ENCODE measurements around the gene HMGCLL1. TPM values are rescaled to one million over a fixed set of nuclear protein-coding genes. Genes with fewer than 3 reads are reported as not detected.

HMGCLL1 gene
- total RNA-seq, 1 experiment from 2014 or later: 0.11 TPM

DNA sequence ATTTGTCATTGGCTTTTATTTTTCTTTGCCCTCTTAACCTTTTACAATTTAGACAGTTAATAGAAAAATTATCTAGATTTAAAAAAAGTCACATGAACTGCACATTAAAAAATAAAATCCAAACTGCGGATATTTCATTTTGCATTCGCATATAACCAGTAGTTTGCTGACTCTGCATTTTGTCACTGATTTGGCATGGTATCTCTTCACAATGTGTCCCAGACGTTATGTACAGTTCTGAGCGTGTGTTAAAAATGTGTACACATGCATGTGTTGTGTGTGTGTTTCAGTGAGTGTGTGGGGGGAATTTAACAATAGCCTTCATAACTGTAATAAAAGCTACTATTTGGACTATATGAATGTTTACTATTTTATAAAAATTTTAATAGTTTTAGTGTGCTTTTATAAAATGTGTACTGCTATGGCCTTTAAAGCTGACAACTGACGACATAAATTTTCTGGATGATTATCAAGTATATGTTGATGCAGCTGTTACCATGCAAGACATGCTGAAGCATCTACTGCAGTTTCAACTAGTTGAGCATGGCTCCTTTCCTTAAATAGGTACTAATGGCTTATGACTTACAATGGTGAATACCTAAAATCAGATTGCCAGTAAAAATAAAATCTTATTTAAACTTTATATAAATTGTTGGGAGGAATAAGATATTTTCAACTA, 67.7 kb downstream of the HMGCLL1 start:
- Mint-ChIP-seq H3K4me1 (no peaks in the 10 kb centered on the region), H3K4me3 (no peak overlapping the region), H3K27me3 (ENCODE audit: low read depth) (no peaks in the 10 kb centered on the region), H3K27ac (no peak overlapping the region), H3K36me3 (no peaks in the 10 kb centered on the region), H3K9me3 (no peaks in the 10 kb centered on the region)
- ATAC-seq (no peak), DNase-seq (ENCODE audit: low spot score) (no peak)
- POLR2A ChIA-PET: no interaction called here
- CTCF ChIA-PET: no interaction called here
- TF ChIP-seq GRHL2 (CRISPR knock-in tag; IDR thresholded peaks at IDR 0.05; ENCODE audit: insufficient replicate concordance, severe bottlenecking) (no peak), ZNF263 (CRISPR knock-in tag; IDR thresholded peaks at IDR 0.05; ENCODE audit: low read depth) (no peak), EMX1 (CRISPR knock-in tag; IDR thresholded peaks at IDR 0.05) (no peak), ZNF121 (CRISPR knock-in tag; IDR thresholded peaks at IDR 0.05) (no peak), ZNF423 (CRISPR knock-in tag; IDR thresholded peaks at IDR 0.05) (no peak), TP53 (CRISPR knock-in tag; IDR thresholded peaks at IDR 0.05) (no peak), SMAD4 (CRISPR knock-in tag; IDR thresholded peaks at IDR 0.05) (no peak), GABPB1 (CRISPR knock-in tag; IDR thresholded peaks at IDR 0.05) (no peak), FOXJ3 (CRISPR knock-in tag; IDR thresholded peaks at IDR 0.05; ENCODE audit: borderline replicate concordance) (no peak)
- TF ChIP-seq, protein P1, sequence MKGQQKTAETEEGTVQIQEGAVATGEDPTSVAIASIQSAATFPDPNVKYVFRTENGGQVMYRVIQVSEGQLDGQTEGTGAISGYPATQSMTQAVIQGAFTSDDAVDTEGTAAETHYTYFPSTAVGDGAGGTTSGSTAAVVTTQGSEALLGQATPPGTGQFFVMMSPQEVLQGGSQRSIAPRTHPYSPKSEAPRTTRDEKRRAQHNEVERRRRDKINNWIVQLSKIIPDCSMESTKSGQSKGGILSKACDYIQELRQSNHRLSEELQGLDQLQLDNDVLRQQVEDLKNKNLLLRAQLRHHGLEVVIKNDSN (CRISPR knock-in tag; IDR thresholded peaks at IDR 0.05): no peak
- TF ChIP-seq, protein P2, sequence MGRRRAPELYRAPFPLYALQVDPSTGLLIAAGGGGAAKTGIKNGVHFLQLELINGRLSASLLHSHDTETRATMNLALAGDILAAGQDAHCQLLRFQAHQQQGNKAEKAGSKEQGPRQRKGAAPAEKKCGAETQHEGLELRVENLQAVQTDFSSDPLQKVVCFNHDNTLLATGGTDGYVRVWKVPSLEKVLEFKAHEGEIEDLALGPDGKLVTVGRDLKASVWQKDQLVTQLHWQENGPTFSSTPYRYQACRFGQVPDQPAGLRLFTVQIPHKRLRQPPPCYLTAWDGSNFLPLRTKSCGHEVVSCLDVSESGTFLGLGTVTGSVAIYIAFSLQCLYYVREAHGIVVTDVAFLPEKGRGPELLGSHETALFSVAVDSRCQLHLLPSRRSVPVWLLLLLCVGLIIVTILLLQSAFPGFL (CRISPR knock-in tag; IDR thresholded peaks at IDR 0.05; ENCODE audit: borderline replicate concordance): no peak
- TF ChIP-seq, protein P3, sequence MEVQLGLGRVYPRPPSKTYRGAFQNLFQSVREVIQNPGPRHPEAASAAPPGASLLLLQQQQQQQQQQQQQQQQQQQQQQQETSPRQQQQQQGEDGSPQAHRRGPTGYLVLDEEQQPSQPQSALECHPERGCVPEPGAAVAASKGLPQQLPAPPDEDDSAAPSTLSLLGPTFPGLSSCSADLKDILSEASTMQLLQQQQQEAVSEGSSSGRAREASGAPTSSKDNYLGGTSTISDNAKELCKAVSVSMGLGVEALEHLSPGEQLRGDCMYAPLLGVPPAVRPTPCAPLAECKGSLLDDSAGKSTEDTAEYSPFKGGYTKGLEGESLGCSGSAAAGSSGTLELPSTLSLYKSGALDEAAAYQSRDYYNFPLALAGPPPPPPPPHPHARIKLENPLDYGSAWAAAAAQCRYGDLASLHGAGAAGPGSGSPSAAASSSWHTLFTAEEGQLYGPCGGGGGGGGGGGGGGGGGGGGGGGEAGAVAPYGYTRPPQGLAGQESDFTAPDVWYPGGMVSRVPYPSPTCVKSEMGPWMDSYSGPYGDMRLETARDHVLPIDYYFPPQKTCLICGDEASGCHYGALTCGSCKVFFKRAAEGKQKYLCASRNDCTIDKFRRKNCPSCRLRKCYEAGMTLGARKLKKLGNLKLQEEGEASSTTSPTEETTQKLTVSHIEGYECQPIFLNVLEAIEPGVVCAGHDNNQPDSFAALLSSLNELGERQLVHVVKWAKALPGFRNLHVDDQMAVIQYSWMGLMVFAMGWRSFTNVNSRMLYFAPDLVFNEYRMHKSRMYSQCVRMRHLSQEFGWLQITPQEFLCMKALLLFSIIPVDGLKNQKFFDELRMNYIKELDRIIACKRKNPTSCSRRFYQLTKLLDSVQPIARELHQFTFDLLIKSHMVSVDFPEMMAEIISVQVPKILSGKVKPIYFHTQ (CRISPR knock-in tag; IDR thresholded peaks at IDR 0.05): no peak
- TF ChIP-seq, protein P4, sequence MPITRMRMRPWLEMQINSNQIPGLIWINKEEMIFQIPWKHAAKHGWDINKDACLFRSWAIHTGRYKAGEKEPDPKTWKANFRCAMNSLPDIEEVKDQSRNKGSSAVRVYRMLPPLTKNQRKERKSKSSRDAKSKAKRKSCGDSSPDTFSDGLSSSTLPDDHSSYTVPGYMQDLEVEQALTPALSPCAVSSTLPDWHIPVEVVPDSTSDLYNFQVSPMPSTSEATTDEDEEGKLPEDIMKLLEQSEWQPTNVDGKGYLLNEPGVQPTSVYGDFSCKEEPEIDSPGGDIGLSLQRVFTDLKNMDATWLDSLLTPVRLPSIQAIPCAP (CRISPR knock-in tag; IDR thresholded peaks at IDR 0.05): no peak

DNA sequence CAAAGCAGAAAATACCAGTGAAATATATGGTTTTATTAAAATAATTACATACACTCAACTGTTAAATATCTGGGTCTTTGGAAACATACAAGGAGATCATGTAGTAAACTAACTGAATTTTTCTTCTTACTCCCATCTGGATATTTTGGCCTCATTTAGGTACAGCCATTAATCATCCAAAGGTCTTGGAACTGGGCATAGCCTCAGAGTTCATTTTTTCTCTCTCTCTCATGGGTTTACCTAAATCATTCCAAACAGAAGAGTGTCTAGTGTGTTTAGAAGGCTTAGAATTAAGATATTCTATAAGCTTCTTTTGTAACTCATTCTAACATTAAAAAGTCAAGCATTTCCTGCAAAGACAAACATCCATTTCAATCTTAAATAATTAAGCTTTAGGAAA, 79.4 kb downstream of the HMGCLL1 start:
- H3K9me3 Mint-ChIP-seq: no peaks in the 10 kb centered on the region
- no peaks in the 10 kb centered on the region for H3K36me3 Mint-ChIP-seq
- ChIA-PET CTCF (no interaction called here), POLR2A (no interaction called here)
- H3K4me3 Mint-ChIP-seq: no peak overlapping the region
- peaks cover 8% of the 10 kb centered on the region for H3K4me1 Mint-ChIP-seq
- ATAC-seq: no peak
- no peak overlapping the region for H3K27ac Mint-ChIP-seq
- no peak for TF ChIP-seq KAT7 (CRISPR knock-in tag; IDR thresholded peaks at IDR 0.05; ENCODE audit: borderline replicate concordance)
- no peaks in the 10 kb centered on the region for H3K27me3 Mint-ChIP-seq (ENCODE audit: low read depth)
- DNase-seq (ENCODE audit: low spot score): no peak

DNA sequence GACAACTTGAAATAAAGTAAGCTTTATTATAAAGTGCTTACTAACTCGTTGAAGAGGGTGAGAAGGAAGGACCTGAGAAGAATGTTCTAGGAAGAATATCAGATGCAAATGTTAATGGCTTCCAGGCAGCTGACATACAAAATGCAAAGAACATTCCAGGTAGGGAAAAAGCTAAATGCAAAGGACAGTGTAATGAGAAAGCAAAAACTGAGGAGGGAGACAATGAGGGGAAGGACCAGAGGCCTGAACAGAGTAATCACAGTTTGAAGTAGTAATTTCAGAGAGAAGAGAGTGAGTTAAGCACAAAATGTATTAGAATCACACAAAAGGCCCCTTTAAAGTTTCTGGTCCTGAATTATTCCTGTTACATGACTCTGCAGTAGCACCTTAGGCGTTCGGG, 81.3 kb downstream of the HMGCLL1 start:
- DNase-seq (ENCODE audit: low spot score) (no peak), ATAC-seq (peak; percentile 80)
- ChIA-PET CTCF (interaction anchor here (0.8 kb wide), 1 partner anchor 82 kb away, joined by 3 read pairs; the partner anchor contains the start of gene HMGCLL1), POLR2A (no interaction called here)
- Mint-ChIP-seq H3K4me3 (no peak overlapping the region), H3K36me3 (no peaks in the 10 kb centered on the region), H3K27me3 (ENCODE audit: low read depth) (no peaks in the 10 kb centered on the region), H3K4me1 (peaks cover 8% of the 10 kb centered on the region), H3K9me3 (no peaks in the 10 kb centered on the region), H3K27ac (peak overlapping the region; percentile 69)
- no peak for TF ChIP-seq ATF1 (CRISPR knock-in tag; IDR thresholded peaks at IDR 0.05)
- TF ChIP-seq, protein P5, sequence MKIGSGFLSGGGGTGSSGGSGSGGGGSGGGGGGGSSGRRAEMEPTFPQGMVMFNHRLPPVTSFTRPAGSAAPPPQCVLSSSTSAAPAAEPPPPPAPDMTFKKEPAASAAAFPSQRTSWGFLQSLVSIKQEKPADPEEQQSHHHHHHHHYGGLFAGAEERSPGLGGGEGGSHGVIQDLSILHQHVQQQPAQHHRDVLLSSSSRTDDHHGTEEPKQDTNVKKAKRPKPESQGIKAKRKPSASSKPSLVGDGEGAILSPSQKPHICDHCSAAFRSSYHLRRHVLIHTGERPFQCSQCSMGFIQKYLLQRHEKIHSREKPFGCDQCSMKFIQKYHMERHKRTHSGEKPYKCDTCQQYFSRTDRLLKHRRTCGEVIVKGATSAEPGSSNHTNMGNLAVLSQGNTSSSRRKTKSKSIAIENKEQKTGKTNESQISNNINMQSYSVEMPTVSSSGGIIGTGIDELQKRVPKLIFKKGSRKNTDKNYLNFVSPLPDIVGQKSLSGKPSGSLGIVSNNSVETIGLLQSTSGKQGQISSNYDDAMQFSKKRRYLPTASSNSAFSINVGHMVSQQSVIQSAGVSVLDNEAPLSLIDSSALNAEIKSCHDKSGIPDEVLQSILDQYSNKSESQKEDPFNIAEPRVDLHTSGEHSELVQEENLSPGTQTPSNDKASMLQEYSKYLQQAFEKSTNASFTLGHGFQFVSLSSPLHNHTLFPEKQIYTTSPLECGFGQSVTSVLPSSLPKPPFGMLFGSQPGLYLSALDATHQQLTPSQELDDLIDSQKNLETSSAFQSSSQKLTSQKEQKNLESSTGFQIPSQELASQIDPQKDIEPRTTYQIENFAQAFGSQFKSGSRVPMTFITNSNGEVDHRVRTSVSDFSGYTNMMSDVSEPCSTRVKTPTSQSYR (CRISPR knock-in tag; IDR thresholded peaks at IDR 0.05): no peak
- TF ChIP-seq, protein P3 (CRISPR knock-in tag; IDR thresholded peaks at IDR 0.05): no peak
- no peak for TF ChIP-seq KAT7 (CRISPR knock-in tag; IDR thresholded peaks at IDR 0.05; ENCODE audit: borderline replicate concordance)
- TF ChIP-seq, protein P6, sequence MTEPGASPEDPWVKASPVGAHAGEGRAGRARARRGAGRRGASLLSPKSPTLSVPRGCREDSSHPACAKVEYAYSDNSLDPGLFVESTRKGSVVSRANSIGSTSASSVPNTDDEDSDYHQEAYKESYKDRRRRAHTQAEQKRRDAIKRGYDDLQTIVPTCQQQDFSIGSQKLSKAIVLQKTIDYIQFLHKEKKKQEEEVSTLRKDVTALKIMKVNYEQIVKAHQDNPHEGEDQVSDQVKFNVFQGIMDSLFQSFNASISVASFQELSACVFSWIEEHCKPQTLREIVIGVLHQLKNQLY (CRISPR knock-in tag; IDR thresholded peaks at IDR 0.05): no peak
- TF ChIP-seq SP1 (CRISPR knock-in tag; conservative IDR thresholded peaks at IDR 0.05): no peak

Data from WTC11 (cell line).